ENCODE data around the gene GPR146.

DNA sequence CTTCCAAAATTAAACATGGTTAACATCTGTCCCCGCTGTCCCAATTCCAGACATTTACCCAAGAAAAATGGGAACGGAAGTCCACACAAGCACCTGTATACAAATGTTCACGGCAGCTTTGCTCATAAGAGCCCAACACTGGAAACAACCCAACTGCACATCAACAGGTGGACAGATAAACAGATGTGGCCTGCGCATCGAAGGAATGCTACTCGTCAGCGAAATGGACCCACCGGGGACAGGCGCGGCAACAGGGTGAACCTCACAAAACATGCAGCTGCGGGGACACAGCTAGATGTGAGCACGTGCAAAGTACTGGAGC lies 20.9 kb downstream of the GPR146 start:
- no peak for TF ChIP-seq TAF1 (IDR thresholded peaks at IDR 0.05; ENCODE audit: control insufficient read depth, extremely low read depth, insufficient read depth, low read length, severe bottlenecking)
- no peak for TF ChIP-seq GATAD2A (IDR thresholded peaks at IDR 0.05)
- no peak for TF ChIP-seq RAD21 (CRISPR knock-in tag; conservative IDR thresholded peaks at IDR 0.05 in 1 of 2, IDR thresholded peaks at IDR 0.05 in 1 of 2)
- no peak for TF ChIP-seq SMC3 (conservative IDR thresholded peaks at IDR 0.05; ENCODE audit: insufficient read depth, low read depth, low read length)
- no peak for TF ChIP-seq SAFB (IDR thresholded peaks at IDR 0.05; ENCODE audit: borderline replicate concordance, low read depth, low read length)
- TF ChIP-seq, protein P1, sequence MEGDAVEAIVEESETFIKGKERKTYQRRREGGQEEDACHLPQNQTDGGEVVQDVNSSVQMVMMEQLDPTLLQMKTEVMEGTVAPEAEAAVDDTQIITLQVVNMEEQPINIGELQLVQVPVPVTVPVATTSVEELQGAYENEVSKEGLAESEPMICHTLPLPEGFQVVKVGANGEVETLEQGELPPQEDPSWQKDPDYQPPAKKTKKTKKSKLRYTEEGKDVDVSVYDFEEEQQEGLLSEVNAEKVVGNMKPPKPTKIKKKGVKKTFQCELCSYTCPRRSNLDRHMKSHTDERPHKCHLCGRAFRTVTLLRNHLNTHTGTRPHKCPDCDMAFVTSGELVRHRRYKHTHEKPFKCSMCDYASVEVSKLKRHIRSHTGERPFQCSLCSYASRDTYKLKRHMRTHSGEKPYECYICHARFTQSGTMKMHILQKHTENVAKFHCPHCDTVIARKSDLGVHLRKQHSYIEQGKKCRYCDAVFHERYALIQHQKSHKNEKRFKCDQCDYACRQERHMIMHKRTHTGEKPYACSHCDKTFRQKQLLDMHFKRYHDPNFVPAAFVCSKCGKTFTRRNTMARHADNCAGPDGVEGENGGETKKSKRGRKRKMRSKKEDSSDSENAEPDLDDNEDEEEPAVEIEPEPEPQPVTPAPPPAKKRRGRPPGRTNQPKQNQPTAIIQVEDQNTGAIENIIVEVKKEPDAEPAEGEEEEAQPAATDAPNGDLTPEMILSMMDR (IDR thresholded peaks at IDR 0.05 in 2 of 3, conservative IDR thresholded peaks at IDR 0.05 in 1 of 3; ENCODE audit: insufficient read depth in 2 of 3, low read depth in 1 of 3, low read length in 3 of 3), result no peak
- no peak for TF ChIP-seq BHLHE40 (IDR thresholded peaks at IDR 0.05; ENCODE audit: low read length)
- no peak for TF ChIP-seq POLR2A (conservative IDR thresholded peaks at IDR 0.05)
- TF ChIP-seq, protein P2, sequence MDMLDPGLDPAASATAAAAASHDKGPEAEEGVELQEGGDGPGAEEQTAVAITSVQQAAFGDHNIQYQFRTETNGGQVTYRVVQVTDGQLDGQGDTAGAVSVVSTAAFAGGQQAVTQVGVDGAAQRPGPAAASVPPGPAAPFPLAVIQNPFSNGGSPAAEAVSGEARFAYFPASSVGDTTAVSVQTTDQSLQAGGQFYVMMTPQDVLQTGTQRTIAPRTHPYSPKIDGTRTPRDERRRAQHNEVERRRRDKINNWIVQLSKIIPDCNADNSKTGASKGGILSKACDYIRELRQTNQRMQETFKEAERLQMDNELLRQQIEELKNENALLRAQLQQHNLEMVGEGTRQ (CRISPR knock-in tag; IDR thresholded peaks at IDR 0.05), result no peak
- no peak for TF ChIP-seq CBX3 (IDR thresholded peaks at IDR 0.05; ENCODE audit: borderline replicate concordance in 1 of 2, low read length in 2 of 2)
- no peak for TF ChIP-seq HDAC6 (IDR thresholded peaks at IDR 0.05; ENCODE audit: low read depth, low read length)
- TF ChIP-seq ARHGAP35 (IDR thresholded peaks at IDR 0.05; ENCODE audit: partially characterized antibody), result no peak
